BE2C (cell line): Measurements from ENCODE around the gene ZP4.

Source experiments
- DNase-seq: peaks from one replicate; pipeline ENCODE4 v3.0.0-alpha.2; 2020
- H3K27me3 ChIP-seq: fragments of 250-450 bp; sonication (Bioruptor Pico); 2 replicates; pipeline ENCODE4 v1.5.1; 2020; ENCODE audit warnings: mild to moderate bottlenecking
- H3K36me3 ChIP-seq: fragments of 250-450 bp; sonication (Bioruptor Pico); 2 replicates; pipeline ENCODE4 v1.5.1; 2020; ENCODE audit warnings: mild to moderate bottlenecking
- H3K4me1 ChIP-seq: fragments of 250-450 bp; sonication (Bioruptor Pico); 2 replicates; pipeline ENCODE4 v1.5.1; 2020
- H3K4me3 ChIP-seq: 2 replicates; pipeline ENCODE4 v1.5.1; 2011; ENCODE audit warnings: low read depth, low read length
- H3K9me3 ChIP-seq: fragments of 250-450 bp; sonication (Bioruptor Pico); 2 replicates; pipeline ENCODE4 v1.5.1; 2020
- TF ChIP-seq, protein P1 (sequence below): IDR thresholded peaks from 2 replicates; pipeline ENCODE4 v1.5.1; 2012; ENCODE audit warnings: mild to moderate bottlenecking, low read depth, low read length

ZP4 gene

DNA sequence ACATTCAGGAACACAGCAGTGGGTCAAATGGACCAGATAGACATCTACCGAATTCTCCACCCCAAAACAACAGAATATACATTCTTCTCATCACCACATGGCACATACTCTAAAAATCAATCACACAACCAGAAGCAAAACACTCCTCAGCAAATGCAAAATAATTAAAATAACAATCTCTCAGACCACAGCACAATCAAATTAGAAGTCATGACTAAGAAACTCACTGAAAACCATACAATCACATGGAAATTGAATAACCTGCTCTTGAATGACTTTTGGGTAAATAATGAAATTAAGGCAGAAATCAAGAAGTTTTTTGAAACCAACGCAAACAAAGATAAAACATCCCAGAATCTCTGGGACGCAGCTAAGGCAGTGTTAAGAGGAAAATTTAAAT, 49.2 kb downstream of the ZP4 start:
- no peak for DNase-seq
- Histone ChIP-seq H3K4me1 (no peaks in the 10 kb centered on the region), H3K9me3 (no peaks in the 10 kb centered on the region), H3K36me3 (no peaks in the 10 kb centered on the region), H3K27me3 (no peaks in the 10 kb centered on the region), H3K4me3 (no peak overlapping the region)
- TF ChIP-seq, protein P1, sequence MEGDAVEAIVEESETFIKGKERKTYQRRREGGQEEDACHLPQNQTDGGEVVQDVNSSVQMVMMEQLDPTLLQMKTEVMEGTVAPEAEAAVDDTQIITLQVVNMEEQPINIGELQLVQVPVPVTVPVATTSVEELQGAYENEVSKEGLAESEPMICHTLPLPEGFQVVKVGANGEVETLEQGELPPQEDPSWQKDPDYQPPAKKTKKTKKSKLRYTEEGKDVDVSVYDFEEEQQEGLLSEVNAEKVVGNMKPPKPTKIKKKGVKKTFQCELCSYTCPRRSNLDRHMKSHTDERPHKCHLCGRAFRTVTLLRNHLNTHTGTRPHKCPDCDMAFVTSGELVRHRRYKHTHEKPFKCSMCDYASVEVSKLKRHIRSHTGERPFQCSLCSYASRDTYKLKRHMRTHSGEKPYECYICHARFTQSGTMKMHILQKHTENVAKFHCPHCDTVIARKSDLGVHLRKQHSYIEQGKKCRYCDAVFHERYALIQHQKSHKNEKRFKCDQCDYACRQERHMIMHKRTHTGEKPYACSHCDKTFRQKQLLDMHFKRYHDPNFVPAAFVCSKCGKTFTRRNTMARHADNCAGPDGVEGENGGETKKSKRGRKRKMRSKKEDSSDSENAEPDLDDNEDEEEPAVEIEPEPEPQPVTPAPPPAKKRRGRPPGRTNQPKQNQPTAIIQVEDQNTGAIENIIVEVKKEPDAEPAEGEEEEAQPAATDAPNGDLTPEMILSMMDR: no peak

DNA sequence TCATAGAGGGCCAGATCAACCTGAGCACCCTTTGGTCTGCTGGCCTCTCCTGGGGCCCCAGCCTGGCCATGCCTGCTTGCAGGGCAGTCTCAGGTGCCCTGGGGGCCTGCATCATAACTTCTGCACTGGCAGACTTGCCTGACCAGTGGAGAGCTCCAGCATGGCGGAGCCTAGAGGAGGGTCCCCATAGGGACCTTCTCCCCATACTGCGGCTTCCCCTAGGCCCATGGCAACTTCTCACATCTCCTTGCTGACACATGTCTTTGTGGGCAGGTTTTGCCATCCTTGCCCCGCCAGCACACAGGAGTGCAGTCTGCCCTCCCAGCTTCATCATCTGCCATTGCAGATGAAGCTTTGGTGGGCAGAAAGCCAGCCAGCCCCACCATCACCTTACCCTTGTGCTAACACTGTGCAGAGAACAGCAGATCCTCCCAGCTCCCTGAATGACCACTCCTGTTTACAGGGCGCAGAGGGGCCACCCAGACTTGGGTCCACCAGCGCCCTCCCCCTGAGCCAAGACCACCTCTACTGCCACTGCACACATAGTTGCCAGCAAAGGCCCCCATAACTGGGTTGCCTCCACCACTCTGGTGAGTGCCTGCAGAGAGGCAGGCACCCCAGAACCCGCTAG, 51.7 kb downstream of the ZP4 start:
- TF ChIP-seq, protein P1: no peak
- Histone ChIP-seq H3K36me3 (no peaks in the 10 kb centered on the region), H3K9me3 (no peaks in the 10 kb centered on the region), H3K4me3 (no peak overlapping the region), H3K27me3 (no peaks in the 10 kb centered on the region), H3K4me1 (peaks cover 15% of the 10 kb centered on the region; the same call in 1 of the 2 replicates)
- no peak for DNase-seq

DNA sequence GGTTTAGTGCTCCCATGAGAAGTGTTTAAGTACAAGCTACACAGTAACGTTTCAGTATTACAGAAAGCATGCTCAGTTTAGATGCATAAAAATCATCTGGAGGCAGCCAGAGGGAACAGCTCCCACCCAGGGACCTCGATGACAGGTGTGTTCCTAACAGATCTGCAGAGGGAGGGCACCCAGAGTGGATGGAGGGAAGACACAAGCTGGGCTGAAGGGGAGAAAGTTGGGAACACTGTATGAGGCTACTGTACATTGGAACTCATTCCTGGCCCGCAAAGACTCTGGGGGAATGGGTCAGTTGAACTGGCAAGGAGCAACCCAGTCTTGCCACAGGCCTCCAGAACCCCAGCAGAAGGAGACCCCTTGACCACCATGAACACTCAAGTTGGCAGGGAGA, 52.4 kb downstream of the ZP4 start:
- no peaks in the 10 kb centered on the region for H3K27me3 ChIP-seq
- H3K9me3 ChIP-seq: no peaks in the 10 kb centered on the region
- DNase-seq: no peak
- no peaks in the 10 kb centered on the region for H3K36me3 ChIP-seq
- H3K4me3 ChIP-seq: no peak overlapping the region
- TF ChIP-seq, protein P1: no peak
- peaks cover 15% of the 10 kb centered on the region; the same call in 1 of the 2 replicates for H3K4me1 ChIP-seq

DNA sequence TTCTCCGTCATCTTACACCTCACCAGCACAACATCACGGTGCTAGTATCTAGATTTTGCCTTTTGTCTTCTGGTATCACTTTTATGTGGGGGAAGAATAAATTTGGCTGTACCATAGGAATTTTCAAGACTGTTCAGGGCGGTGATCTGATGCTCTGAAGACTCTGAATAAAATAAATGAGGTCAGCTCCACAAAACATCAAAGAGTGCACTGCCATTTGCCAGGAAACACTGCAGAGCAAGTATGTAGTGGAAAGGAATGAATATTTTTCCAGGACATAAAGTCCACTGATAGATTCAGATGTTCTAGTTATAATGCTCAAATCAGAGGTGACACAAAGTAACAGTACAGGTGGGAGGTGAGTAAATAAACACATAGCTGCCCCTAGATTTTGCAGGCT, 56.3 kb downstream of the ZP4 start:
- TF ChIP-seq, protein P1: no peak
- DNase-seq: no peak
- Histone ChIP-seq H3K9me3 (no peaks in the 10 kb centered on the region), H3K4me1 (peaks cover 15% of the 10 kb centered on the region; the same call in 1 of the 2 replicates), H3K4me3 (no peak overlapping the region), H3K36me3 (no peaks in the 10 kb centered on the region), H3K27me3 (no peaks in the 10 kb centered on the region)

DNA sequence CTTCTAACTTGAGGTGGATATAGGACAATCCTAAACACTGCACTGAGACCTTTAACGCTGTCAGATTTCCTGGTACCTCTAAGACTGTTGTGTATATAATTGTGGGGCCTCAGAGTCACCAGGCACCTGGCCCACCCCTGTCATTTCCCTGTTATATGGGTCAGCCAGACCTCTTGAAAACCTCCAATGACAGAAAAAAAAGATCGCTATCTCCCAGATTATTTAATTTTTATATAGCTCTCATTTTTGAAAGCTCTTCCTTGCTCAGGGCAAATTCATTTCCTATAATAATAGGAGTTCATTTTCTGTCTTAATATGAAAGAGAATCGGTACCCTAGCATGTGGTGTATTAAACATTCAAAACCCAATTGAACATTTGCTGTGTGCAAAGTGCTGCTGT, 56.7 kb downstream of the ZP4 start:
- no peaks in the 10 kb centered on the region for H3K27me3 ChIP-seq
- H3K4me3 ChIP-seq: no peak overlapping the region
- H3K36me3 ChIP-seq: no peaks in the 10 kb centered on the region
- no peaks in the 10 kb centered on the region for H3K9me3 ChIP-seq
- H3K4me1 ChIP-seq: peaks cover 15% of the 10 kb centered on the region; the same call in 1 of the 2 replicates
- no peak for DNase-seq
- TF ChIP-seq, protein P1: no peak

DNA sequence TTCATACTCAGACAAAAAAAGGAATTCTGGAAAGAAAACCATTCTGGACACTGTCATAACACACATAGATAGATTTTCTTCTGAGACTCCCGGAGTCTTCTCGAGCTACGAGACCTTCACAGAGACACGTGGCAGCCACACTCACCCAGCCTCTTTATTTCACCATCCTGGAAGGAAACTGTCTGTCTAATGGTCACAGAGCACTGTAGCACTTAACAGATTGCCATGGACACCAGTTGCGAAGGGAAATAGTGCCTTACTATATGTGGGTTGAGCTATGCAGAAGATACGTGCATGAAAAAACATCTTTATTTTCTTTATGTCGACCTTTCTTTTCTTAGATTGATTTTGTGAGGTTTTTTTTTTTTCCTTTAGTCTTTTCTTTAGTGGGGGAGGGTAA, 57.9 kb downstream of the ZP4 start:
- no peaks in the 10 kb centered on the region for H3K36me3 ChIP-seq
- H3K27me3 ChIP-seq: no peaks in the 10 kb centered on the region
- H3K4me3 ChIP-seq: no peak overlapping the region
- no peaks in the 10 kb centered on the region for H3K9me3 ChIP-seq
- TF ChIP-seq, protein P1: no peak
- DNase-seq: no peak
- peaks cover 15% of the 10 kb centered on the region; the same call in 1 of the 2 replicates for H3K4me1 ChIP-seq
